ENCODE measurements around the gene PHRF1.

Gene PHRF1

DNA sequence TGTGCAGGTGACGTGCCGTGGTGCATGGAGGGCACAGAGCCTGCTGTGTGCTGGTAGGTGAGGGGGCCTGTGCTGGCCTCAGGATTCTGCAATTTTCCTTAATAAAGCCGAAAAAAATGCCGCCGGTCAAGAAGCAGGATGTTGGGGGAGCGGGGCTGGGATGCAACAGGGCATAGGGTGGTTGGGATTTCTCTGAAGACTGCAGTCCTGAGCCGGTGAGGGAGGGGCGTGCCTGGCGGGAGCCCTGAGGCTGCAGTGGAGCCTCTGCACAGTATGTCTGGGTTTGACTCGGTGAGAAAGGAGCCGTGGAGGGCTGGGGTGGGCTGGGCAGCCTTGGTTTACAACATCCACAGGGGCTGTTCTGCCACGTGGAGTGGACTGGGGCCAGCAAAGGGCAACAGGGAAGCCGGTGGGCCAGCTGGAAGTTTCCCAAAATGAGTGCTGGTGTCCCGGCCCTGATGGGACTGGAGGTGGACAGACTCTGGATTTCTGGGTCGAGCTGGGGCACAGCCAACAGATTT, 47.1 kb downstream of the PHRF1 start:
- no peak for TF ChIP-seq CTCF (IDR thresholded peaks at IDR 0.05; ENCODE audit: low read depth, low read length)
- no peak for DNase-seq (ENCODE audit: extremely low read depth, low read depth)

- DNase-seq (ENCODE audit: extremely low read depth, low read depth) = no peak
These were observed 47.9 kb downstream of the PHRF1 start for GRCh38 chr11:623999-624704.

DNA sequence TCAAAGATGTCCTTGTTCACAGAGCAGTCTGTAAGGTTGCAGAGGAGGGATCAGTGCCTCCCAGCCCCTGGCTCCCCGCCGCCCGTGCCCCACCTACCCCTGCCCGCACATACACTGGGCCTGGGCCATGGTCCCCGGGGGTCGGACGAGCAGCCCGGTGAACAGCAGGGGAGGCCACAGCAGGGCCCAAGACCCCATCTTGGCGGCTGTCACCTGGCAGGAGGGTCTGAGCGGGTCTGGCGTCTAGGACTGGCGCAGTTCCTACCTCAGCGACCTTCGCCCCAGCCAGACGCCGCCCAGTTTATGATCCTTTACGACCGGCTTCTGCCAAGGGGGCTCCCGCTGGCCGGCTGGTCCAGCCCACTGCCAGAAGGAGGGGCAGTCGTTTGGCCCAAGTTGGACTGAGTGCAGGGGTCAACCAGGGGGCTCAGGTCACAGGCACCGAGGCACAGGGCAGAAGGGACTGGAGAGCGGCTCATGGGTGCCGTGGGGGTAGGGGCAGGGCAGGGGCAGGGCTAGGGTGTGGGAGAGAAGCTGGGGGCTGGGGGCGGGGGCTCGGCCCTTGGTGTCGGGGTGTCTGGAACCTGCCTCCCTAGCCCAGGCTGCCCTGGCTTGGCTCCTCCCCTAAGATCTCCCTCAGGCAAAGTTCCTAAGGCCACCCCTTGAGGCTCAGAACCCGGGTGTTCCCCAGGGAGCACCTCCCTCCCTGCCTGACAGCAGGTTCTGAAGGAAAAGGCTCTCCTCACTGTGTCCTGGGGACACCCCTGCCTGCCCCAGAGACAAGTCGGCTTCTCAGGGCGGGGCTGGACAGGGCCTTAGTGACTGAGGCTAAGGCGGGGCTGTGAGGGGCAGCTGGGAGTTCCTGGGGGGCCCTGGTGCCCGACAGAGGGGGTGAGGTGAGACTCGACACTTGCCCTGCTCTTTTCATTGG, 48.7 kb downstream of the PHRF1 start, which contains the start of gene CDHR5:
Gene CDHR5, minus strand, starts transcription at position 251 of the 931 bp plus-strand sequence. Its CDS starts 53 bp downstream, at position 198.
- no peak for DNase-seq (ENCODE audit: extremely low read depth, low read depth)
- no peak for TF ChIP-seq CTCF (IDR thresholded peaks at IDR 0.05; ENCODE audit: low read depth, low read length)

More at GRCh38 chr11:623999-624704, 47.9 kb downstream of the PHRF1 start:
- TF ChIP-seq CTCF (IDR thresholded peaks at IDR 0.05; ENCODE audit: low read depth, low read length) = no peak

- no peak for TF ChIP-seq CTCF (IDR thresholded peaks at IDR 0.05; ENCODE audit: low read depth, low read length)
- DNase-seq (ENCODE audit: extremely low read depth, low read depth) = no peak
These were observed 49.5 kb downstream of the PHRF1 start for GRCh38 chr11:625636-626268.

GRCh38 chr11:626475-627307, 50.4 kb downstream of the PHRF1 start, which contains the start of gene SCT:
Gene SCT, minus strand, starts transcription at chr11:627181. Its CDS starts 38 bp downstream, at chr11:627143.
- no peak for DNase-seq (ENCODE audit: extremely low read depth, low read depth)
- TF ChIP-seq CTCF (IDR thresholded peaks at IDR 0.05; ENCODE audit: low read depth, low read length) = no peak

DNA sequence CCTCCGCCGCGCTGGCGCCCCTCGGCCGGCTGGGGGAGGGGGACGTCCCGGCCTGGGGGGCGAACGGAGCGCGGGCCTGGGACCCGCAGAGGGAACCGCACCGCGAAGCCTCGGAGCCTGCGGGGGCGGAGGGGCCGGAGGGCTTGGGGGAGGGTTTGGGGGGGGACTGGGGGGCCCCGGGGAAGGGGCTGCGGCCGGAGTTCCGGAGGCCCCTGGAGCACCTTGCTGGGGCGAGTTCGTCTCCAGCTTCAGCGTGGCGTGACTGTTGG, 51.0 kb downstream of the PHRF1 start:
- no peak for TF ChIP-seq CTCF (IDR thresholded peaks at IDR 0.05; ENCODE audit: low read depth, low read length)
- no peak for DNase-seq (ENCODE audit: extremely low read depth, low read depth)
